Lower leg skin (tissue), 4 donors: ENCODE data around the gene SSR2. TPM values are rescaled to one million over a fixed set of nuclear protein-coding genes. Genes with fewer than 3 reads are reported as not detected.
A peak's percentile ranks its signal among the peaks of the same experiment; 100 is the strongest.

ENCODE experiments used
- DNase-seq, 2 donors: peaks; one replicate each; pipeline ENCODE4 v3.0.0-alpha.2; 2019; ENCODE audit warnings: low spot score in 2 of 2
- H3K4me3 ChIP-seq: fragments of 200-600 bp; sonication (generic); 2 replicates; pipeline ENCODE4 v1.5.1; 2017; ENCODE audit warnings: mild to moderate bottlenecking, low read depth; ENCODE audit not compliant: poor library complexity, severe bottlenecking
- POLR2A ChIP-seq, 2 donors: fragments of 450-650 bp; IDR thresholded peaks; one replicate each; pipeline ENCODE4 v1.6.1; 2016 to 2017; ENCODE audit warnings: antibody characterized with exemption in 2 of 2, mild to moderate bottlenecking in 1 of 2, moderate library complexity in 1 of 2
- WGBS, 2 donors: methylation state at CpG; one replicate each; pipeline ENCODE4 v1.1.5; 2018; 5-methylcytosine and 5-hydroxymethylcytosine counted together
- intact Hi-C: fragments of 100-400 bp; cut with DNase I; formaldehyde crosslinking; loops from one replicate; pipeline ENCODE4 v1.15.0; 2023; ENCODE audit warnings: low total_unique reads
- total RNA-seq, 4 donors: library from RNA; depleted of rRNA; stranded (reverse); fragments of >200 nt; gene quantifications; one replicate each; pipeline ENCODE4 v1.1.0, GENCODE V29; 2016
- TF ChIP-seq, protein P1 (sequence below), 3 donors: fragments of 450-650 bp; IDR thresholded peaks; one replicate each; pipeline ENCODE4 v1.5.1; 2016; ENCODE audit warnings: antibody characterized with exemption in 3 of 3, mild to moderate bottlenecking in 3 of 3, moderate library complexity in 2 of 3

The SSR2 gene
- total RNA-seq, 4 donors from 2014 or later: 113 to 215 (median 185) TPM

DNA sequence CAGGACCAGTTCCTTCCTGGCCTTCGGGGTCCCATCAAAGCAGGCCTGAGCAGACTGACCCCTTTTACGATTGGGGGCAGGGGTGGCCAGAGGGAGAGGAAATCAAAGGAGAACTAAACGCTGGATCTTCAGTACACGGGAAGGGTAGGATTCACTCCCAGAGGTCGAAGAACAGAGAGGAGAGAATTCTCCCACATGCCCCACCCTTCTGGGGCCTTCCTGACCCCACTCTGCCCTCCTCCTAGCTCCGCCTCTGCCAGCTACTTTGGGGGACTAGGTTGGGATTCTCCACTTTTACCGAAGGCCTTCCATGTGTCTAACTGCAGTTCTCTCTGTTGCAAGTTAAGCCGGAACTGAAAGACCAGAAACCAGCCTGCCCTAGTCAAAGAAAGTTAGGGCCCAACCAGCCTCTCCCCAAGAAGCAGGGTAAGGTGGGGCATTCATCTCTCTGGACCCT lies 41.8 kb downstream of the SSR2 start:
- intact Hi-C loops: no loop called here
- whole genome bisulfite sequencing, 2 donors: 1 to 5% methylated on average over 8 of the region's 8 CpGs
- peak overlapping the region; percentile 72 for H3K4me3 ChIP-seq
- no peak for DNase-seq
- TF ChIP-seq POLR2A (IDR thresholded peaks at IDR 0.05): no peak
- TF ChIP-seq, protein P1, sequence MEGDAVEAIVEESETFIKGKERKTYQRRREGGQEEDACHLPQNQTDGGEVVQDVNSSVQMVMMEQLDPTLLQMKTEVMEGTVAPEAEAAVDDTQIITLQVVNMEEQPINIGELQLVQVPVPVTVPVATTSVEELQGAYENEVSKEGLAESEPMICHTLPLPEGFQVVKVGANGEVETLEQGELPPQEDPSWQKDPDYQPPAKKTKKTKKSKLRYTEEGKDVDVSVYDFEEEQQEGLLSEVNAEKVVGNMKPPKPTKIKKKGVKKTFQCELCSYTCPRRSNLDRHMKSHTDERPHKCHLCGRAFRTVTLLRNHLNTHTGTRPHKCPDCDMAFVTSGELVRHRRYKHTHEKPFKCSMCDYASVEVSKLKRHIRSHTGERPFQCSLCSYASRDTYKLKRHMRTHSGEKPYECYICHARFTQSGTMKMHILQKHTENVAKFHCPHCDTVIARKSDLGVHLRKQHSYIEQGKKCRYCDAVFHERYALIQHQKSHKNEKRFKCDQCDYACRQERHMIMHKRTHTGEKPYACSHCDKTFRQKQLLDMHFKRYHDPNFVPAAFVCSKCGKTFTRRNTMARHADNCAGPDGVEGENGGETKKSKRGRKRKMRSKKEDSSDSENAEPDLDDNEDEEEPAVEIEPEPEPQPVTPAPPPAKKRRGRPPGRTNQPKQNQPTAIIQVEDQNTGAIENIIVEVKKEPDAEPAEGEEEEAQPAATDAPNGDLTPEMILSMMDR (IDR thresholded peaks at IDR 0.05): no peak

DNA sequence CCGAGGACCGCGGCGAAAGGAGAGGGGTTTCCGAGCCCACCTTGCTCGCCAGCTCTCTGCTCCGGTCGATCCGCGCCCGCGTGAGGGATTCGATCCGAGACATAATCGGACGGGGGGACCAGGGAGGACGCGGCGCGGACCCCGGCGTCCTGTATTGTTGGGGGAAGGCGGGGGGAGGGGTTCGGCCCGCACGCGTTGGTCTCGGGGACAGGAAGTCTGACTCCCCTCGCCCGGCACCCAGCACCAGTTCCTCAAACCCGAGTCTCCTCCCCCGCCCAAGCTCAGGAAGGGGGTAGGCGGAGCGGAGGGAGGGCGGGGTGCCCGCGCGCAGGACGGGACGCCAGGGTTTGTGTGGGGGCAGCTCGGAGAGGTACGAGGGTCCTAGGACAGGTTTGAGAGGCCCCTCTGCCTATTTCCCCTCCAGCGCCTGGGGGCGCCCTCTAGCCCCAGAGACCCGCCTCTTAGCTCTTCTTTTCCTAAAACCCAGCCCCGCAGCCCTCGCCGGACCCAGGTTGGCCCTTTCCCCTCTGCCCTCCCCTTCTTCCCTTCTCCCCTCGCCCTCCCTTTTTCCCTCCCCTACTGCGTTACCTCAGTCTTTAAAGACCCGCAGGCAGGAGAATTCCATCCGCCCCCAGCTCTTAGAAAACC lies 42.3 kb downstream of the SSR2 start, which contains the start of gene ARHGEF2:
Gene ARHGEF2 (minus strand): TSS at position 223 of the 648 bp plus-strand sequence. CDS start 120 bp downstream, at position 103.
- H3K4me3 ChIP-seq: peak within 1 kb of the TSS; percentile 72
- 1% methylated on average over 34 to 39 of the region's 52 CpGs for WGBS, 2 donors
- TF ChIP-seq POLR2A (IDR thresholded peaks at IDR 0.05): no peak
- TF ChIP-seq, protein P1 (IDR thresholded peaks at IDR 0.05): no peak
- intact Hi-C loops: no loop called here
- peak; percentile 79 to 97 for DNase-seq

DNA sequence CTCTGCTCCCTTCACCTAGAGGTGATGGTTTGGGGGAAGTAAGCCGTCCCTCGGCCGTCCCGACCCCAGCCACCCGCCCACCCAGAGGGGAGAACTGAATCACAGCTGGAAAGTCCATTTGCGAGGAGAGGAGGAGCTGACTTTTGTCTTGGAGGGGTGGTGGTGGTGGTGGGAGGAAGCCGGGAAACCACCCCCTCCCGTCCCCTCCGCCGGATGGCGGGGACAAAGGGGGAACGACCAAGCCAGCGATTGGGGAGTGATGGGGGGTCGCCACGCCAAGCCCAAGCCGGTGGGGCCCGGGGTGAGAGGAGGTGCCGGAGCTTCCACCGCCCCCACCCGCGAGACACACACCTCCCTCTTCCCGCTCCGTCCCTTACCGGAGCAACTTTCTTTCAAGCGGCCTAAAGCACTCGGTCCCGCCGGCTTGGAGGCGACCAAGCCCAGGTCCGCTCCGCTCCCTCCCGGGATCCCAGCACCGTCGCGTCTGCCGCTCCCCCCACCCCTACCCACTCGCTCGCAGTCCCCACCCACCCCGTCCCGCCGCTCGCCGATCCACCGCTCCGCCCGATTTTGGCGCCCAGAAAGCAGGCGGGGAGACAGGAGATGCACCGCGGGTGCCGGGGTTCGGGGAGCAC lies 42.9 kb downstream of the SSR2 start:
- TF ChIP-seq, protein P1 (IDR thresholded peaks at IDR 0.05): no peak
- TF ChIP-seq POLR2A (IDR thresholded peaks at IDR 0.05): no peak
- WGBS, 2 donors: 0 to 1% methylated on average over 27 to 47 of the region's 52 CpGs
- peak in 1 of 2 donors; percentile 91 for DNase-seq
- intact Hi-C loops: no loop called here
- H3K4me3 ChIP-seq: peak overlapping the region; percentile 72

DNA sequence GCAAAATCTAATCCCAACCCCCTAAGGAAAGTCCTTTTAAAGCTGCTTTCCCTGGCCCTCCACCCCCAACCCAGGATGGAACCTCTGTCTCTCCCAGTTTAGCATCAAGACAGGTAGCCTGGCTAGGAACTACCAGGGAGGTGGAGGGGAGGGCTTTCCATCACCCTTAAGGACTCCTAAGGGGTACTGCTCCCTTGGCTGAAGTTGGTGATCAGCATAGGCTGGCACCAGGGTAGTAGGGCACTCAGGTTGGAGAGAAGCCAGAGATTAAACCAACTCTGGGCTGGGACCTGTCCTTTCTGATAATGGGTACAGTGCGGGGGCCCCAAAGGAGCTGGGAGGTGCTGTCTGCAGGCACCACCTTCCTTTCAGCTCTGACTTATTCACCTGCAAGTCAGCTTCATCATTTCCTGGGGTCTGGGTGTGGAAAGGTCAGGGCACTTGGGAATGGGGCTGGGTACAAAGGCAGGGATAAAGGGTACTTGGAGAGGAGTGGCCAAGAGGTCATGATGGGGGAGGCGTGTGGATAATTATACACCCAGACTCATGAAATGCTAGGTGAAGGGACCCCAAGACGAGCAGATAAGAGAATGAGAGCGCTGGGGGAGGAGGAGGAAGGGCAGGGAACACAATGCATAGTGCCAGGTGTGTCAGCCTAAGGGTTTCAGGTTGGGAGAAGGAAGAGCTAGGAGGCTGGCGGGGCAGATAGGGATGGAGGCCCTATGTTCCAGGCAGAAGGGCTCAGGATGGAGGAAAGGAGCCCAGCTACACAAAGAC lies 43.6 kb downstream of the SSR2 start:
- peak overlapping the region; percentile 72 for H3K4me3 ChIP-seq
- no peak for TF ChIP-seq POLR2A (IDR thresholded peaks at IDR 0.05)
- intact Hi-C loops: no loop called here
- DNase-seq: no peak
- WGBS, 2 donors: 28 to 29% methylated on average over 5 of the region's 5 CpGs

DNA sequence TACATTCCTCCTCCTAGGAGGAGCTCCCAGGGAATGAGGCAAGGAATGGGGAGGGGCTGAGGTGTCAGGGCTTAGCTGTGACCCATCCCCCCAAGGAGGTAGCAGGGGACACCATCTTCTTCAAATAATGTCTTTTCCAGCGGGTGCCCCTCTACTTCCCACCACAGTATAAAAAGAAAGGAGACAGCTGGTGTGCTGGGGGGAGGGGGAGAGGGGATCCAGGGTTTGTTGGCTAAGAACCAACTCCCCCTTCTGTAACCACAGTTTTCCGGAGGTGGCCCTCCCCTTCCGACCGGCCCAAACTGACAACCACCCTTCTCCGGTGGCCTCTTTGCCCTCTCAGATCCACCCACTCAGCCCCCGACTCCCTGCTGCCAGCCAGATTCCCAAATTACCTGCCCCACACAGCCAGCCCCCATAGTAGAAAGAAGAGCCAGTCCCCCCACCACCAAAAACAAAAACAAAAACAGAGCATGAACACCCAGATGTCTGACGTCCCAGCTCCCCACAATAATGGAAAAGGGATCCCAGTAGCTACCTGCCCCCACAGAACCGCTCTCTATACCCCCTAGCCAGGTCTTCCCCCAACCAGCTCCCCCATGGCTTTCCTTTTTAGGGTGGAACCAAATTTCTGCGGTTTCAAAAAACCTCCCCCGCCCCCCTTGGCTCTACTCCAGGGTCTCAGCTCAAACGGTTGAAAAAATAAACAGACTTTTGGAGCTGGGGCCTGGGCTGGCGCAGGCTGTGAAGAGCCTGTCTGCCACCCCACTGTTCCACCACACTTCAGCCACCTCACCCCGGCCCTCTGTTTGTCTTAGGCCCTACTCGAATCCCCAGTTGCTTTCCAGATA lies 44.5 kb downstream of the SSR2 start:
- intact Hi-C loops: no loop called here
- H3K4me3 ChIP-seq: peak overlapping the region; percentile 7
- WGBS, 2 donors: 21 to 24% methylated on average over 14 of the region's 14 CpGs
- TF ChIP-seq POLR2A (IDR thresholded peaks at IDR 0.05): no peak
- TF ChIP-seq, protein P1 (IDR thresholded peaks at IDR 0.05): no peak
- DNase-seq: peak; percentile 68 to 94
